Lower leg skin (tissue), 4 donors: ENCODE results near the gene ATR. TPM values are rescaled to one million over a fixed set of nuclear protein-coding genes. Genes with fewer than 3 reads are reported as not detected.

ENCODE experiments used
- DNase-seq, 2 donors: peaks; one replicate each; pipeline ENCODE4 v3.0.0-alpha.2; 2019; ENCODE audit warnings: low spot score in 2 of 2
- H3K4me3 ChIP-seq: fragments of 200-600 bp; sonication (generic); 2 replicates; pipeline ENCODE4 v1.5.1; 2017; ENCODE audit warnings: mild to moderate bottlenecking, low read depth; ENCODE audit not compliant: poor library complexity, severe bottlenecking
- CTCF ChIP-seq, 3 donors: fragments of 450-650 bp; IDR thresholded peaks; one replicate each; pipeline ENCODE4 v1.5.1; 2016; ENCODE audit warnings: antibody characterized with exemption in 3 of 3, mild to moderate bottlenecking in 3 of 3, moderate library complexity in 2 of 3
- POLR2A ChIP-seq, 2 donors: fragments of 450-650 bp; IDR thresholded peaks; one replicate each; pipeline ENCODE4 v1.6.1; 2016 to 2017; ENCODE audit warnings: antibody characterized with exemption in 2 of 2, mild to moderate bottlenecking in 1 of 2, moderate library complexity in 1 of 2
- WGBS, 2 donors: methylation state at CpG; one replicate each; pipeline ENCODE4 v1.1.5; 2018; 5-methylcytosine and 5-hydroxymethylcytosine counted together
- intact Hi-C: fragments of 100-400 bp; cut with DNase I; formaldehyde crosslinking; loops from one replicate; pipeline ENCODE4 v1.15.0; 2023; ENCODE audit warnings: low total_unique reads
- total RNA-seq, 4 donors: library from RNA; depleted of rRNA; stranded (reverse); fragments of >200 nt; gene quantifications; one replicate each; pipeline ENCODE4 v1.1.0, GENCODE V29; 2016

ATR gene
- total RNA-seq, 4 donors from 2014 or later, result 12.9 to 24.4 (median 18.6) TPM

- H3K4me3 ChIP-seq, result no peak overlapping the region
- no peak for DNase-seq
- TF ChIP-seq CTCF (IDR thresholded peaks at IDR 0.05) (no peak), POLR2A (IDR thresholded peaks at IDR 0.05) (no peak)
- 95 to 97% methylated on average over 2 of the region's 2 CpGs for WGBS, 2 donors
- intact Hi-C loops, result no loop called here
Measured at GRCh38 chr3:142534543-142534942, 44.0 kb downstream of the ATR start.

DNA sequence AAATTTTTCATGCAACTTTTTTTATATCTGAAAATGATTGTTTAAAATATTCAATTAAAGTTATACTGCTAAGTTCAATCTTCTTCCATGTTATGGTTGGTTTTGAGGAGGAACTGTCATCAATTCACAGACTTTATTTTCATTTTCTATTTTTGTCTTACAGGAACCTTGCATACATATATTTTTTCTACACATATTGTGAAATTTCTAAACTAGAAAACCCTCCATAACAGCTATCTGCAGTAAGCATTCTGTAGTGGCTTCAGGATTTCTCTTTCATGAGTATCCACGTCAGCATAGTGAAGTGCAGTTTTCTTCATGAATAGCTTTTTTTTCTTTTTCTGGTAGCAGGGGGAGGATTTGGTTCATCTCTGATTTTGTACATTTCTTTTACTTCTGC, 48.2 kb downstream of the ATR start:
- DNase-seq, result no peak
- intact Hi-C loops, result no loop called here
- no peak overlapping the region for H3K4me3 ChIP-seq
- 92 to 93% methylated on average over 1 of the region's 1 CpG for WGBS, 2 donors
- TF ChIP-seq POLR2A (IDR thresholded peaks at IDR 0.05) (no peak), CTCF (IDR thresholded peaks at IDR 0.05) (no peak)

DNA sequence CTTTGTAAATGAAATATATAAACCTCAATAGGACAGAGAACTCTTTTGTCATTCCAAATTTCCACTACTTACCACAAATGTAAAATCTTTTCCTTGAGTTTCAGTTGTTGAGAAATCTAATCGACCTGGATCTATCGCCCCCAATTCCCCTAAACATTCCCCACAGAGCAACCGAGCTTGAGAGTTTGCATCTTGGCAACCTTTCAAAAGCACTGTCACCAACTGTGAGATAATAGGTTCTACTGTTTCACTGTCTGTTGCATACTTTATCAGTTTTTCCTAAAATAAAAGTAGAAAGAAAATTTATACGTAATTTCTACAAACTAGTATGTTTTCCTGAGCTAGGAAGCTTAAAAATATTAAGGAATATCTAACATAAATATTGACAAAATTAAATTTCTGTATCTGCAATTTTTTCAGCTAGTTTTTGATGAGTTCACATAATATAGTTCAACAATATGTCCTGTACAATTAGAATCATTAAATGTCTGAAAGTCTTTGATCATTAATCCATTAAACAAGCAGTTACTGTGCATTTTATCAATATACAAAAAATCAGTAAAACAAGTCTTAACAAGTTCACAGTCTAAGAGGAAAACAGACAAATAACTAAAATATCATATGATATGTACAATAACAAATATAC, 54.5 kb downstream of the ATR start:
- intact Hi-C loops, result no loop called here
- 81 to 85% methylated on average over 4 of the region's 4 CpGs for WGBS, 2 donors
- no peak for DNase-seq
- no peak overlapping the region for H3K4me3 ChIP-seq
- TF ChIP-seq CTCF (IDR thresholded peaks at IDR 0.05) (no peak), POLR2A (IDR thresholded peaks at IDR 0.05) (no peak)

DNA sequence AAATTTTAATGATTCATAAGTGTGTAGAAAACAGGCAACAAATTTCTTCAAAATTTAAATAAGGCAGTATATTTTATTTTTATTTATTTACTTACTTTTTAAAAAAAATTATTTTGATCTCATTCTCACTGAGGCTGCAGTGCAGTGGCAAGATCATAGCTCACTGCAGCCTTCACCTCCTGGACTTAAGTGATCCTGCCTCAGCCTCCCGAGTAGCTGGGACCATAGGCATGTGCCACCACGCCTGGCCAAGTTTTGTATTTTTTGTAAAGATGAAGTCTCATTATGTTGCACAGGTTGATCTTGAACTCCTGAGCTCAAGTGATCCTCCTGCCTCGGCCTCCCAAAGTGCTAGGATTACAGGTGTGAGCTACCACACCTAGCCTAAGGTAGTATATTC, 69.5 kb downstream of the ATR start:
- intact Hi-C loops, result no loop called here
- TF ChIP-seq POLR2A (IDR thresholded peaks at IDR 0.05), result no peak
- no peak for TF ChIP-seq CTCF (IDR thresholded peaks at IDR 0.05)
- H3K4me3 ChIP-seq, result no peak overlapping the region
- 91 to 98% methylated on average over 3 of the region's 3 CpGs for WGBS, 2 donors
- DNase-seq, result no peak

- no peak overlapping the region for H3K4me3 ChIP-seq
- TF ChIP-seq CTCF (IDR thresholded peaks at IDR 0.05) (no peak), POLR2A (IDR thresholded peaks at IDR 0.05) (no peak)
- WGBS, 2 donors, result 95% methylated on average over 4 of the region's 4 CpGs
- intact Hi-C loops, result no loop called here
- no peak for DNase-seq
Measured at GRCh38 chr3:142507241-142507640, 71.3 kb downstream of the ATR start.
